Astrocyte of the cerebellum (primary cell): ENCODE results near the gene MORN1.
A peak's percentile ranks its signal among the peaks of the same experiment; 100 is the strongest.

Experiments used
- DNase-seq: peaks from one replicate; pipeline ENCODE4 v3.0.0-alpha.2; 2011; ENCODE audit warnings: low read depth
- H3K4me3 ChIP-seq: 2 replicates; pipeline ENCODE4 v1.5.1; 2011; ENCODE audit warnings: mild to moderate bottlenecking, low read depth, low read length, moderate library complexity
- in situ Hi-C: cut with HindIII; loops from 2 replicates; pipeline ENCODE4 v1.10.0; 2017; ENCODE audit warnings: low sequenced_read_pairs
- TF ChIP-seq, protein P1 (sequence below): IDR thresholded peaks from 2 replicates; pipeline ENCODE4 v1.5.1; 2012; ENCODE audit warnings: low read length, low read depth, moderate library complexity, mild to moderate bottlenecking; ENCODE audit errors: missing control alignments

The MORN1 gene

GRCh38 chr1:2283371-2283990 lies 107.9 kb downstream of the MORN1 start:
- no peak for DNase-seq
- no peak overlapping the region for H3K4me3 ChIP-seq
- in situ Hi-C loops = no loop called here
- TF ChIP-seq, protein P1, sequence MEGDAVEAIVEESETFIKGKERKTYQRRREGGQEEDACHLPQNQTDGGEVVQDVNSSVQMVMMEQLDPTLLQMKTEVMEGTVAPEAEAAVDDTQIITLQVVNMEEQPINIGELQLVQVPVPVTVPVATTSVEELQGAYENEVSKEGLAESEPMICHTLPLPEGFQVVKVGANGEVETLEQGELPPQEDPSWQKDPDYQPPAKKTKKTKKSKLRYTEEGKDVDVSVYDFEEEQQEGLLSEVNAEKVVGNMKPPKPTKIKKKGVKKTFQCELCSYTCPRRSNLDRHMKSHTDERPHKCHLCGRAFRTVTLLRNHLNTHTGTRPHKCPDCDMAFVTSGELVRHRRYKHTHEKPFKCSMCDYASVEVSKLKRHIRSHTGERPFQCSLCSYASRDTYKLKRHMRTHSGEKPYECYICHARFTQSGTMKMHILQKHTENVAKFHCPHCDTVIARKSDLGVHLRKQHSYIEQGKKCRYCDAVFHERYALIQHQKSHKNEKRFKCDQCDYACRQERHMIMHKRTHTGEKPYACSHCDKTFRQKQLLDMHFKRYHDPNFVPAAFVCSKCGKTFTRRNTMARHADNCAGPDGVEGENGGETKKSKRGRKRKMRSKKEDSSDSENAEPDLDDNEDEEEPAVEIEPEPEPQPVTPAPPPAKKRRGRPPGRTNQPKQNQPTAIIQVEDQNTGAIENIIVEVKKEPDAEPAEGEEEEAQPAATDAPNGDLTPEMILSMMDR = no peak

DNA sequence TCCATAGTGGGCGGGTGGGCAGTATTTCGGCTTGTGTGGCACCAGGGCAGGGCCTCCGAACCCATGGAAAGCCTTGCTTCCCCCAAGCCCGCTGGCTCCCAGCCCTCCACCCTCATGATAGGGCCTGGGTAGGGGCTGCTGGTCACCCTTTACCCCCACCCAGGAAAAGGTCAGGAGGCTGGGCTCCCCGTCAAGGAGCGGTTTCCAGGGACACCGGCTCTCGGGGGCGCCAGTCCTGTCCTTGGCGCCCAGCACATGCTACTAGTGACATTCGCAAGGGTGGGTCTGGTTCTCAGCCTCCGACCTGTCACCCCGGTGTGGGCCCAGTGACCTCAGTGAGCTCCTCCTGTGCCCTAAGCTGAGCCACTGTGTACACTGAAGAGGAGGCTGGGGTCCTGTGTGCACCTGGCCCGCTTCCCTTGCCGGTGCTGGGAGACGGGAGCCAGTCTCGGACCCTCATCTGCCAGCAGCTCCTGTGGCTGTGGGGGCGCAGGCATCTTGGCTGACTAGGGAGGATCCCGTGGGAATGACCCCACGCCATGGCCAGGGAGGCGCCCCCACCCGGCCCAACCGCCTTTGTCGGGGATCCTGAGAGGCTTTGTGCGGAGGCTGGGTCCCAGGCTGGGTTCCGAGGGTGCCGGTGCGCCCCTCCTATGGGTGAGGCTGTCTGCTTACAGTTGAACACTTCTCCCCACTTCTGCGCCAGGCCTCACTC lies 108.6 kb downstream of the MORN1 start:
- H3K4me3 ChIP-seq = no peak overlapping the region
- in situ Hi-C loops = no loop called here
- DNase-seq = no peak
- TF ChIP-seq, protein P1 = no peak

DNA sequence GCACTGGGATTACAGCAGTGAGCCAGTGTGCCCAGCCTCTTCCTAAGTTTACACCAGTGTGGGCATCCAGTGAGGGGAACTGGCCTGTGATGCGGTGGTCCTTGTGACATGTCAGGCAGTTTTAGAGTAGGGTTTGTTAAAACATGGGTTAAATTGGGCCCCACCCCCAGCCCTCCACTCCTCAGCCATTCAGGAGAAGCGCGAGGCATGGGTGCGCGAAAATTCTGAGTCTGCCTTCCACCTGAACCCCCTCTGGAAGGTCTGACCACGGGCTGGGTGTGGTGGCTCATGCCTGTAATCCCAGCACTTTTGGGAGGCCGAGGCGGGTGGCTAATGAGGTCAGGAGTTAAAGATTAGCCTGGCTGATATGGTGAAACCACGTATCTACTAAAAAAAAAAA lies 111.5 kb downstream of the MORN1 start:
- TF ChIP-seq, protein P1 = no peak
- DNase-seq = no peak
- no peak overlapping the region for H3K4me3 ChIP-seq
- in situ Hi-C loops = loop anchor here (10.0 kb wide), 1 partner anchor 85 kb away; the partner anchor contains the start of gene FAAP20

DNA sequence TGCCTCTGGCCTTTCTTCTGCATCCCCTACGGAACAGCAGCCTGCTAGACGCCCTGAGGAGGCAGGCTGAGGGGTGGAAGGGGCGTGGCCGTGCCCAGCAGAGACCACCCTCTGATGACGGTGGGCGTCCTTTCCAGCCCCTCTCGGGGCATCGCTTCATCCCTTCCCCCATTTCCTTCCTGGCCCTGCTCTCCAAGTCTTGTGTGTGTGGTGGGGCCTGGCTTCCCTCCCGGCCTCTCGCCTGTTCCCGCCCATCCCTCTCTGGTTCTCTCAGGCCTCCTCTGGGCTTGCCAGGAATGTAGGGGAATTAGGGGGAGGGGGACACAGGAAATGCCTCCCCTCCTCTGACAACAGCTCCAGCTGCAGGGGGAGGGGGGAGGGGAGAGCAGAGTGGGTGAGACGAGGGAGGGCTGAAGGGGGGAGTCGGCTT lies 112.1 kb downstream of the MORN1 start:
- DNase-seq = peak; percentile 92
- TF ChIP-seq, protein P1 = no peak
- in situ Hi-C loops = loop anchor here (10.0 kb wide), 1 partner anchor 84 kb away; the partner anchor contains the start of gene FAAP20
- no peak overlapping the region for H3K4me3 ChIP-seq

- DNase-seq = no peak
- in situ Hi-C loops = loop anchor here (10.0 kb wide), 1 partner anchor 84 kb away; the partner anchor contains the start of gene FAAP20
- TF ChIP-seq, protein P1 = no peak
- H3K4me3 ChIP-seq = no peak overlapping the region
Observed at GRCh38 chr1:2278591-2279209, 112.7 kb downstream of the MORN1 start.

GRCh38 chr1:2277741-2278488 lies 113.4 kb downstream of the MORN1 start:
- in situ Hi-C loops = loop anchor here (10.0 kb wide), 1 partner anchor 83 kb away; the partner anchor contains the start of gene FAAP20
- no peak overlapping the region for H3K4me3 ChIP-seq
- TF ChIP-seq, protein P1 = no peak
- DNase-seq = no peak
